H1 (cell line): ENCODE measurements around the gene SLC32A1. TPM values are rescaled to one million over a fixed set of nuclear protein-coding genes. Genes with fewer than 3 reads are reported as not detected.

Experiments used
- CHD7 ChIP-seq: fragments of 300-600 bp; sonication (generic); IDR thresholded peaks from 2 replicates; pipeline ENCODE4 v1.7.1; 2012; ENCODE audit warnings: low read length, moderate library complexity, mild to moderate bottlenecking, inconsistent platforms; ENCODE audit not compliant: insufficient replicate concordance
- polyA plus RNA-seq, 7 experiments: library from polyadenylated mRNA; depleted of rRNA in 3 of 7; stranded (reverse) in 5 of 7; unstranded in 2 of 7; fragments of >200 nt in 5 of 7; fragments of 200-250 nt in 2 of 7; gene quantifications; 1 replicate in 5 of 7; 2 replicates in 1 of 7; 4 replicates in 1 of 7; pipeline versions ENCODE4 v1.2.1 to v1.2.3, GENCODE V29; 2011 to 2013; ENCODE audit warnings: missing spikeins in 2 of 7, mixed read lengths in 2 of 7
- total RNA-seq: library from RNA; stranded (reverse); fragmentation: NEBNext Ultra II Directional; extraction: Animal tissue kit (Norgen Biotek cat#: 25700); gene quantifications from 2 replicates; pipeline ENCODE4 v1.2.1, GENCODE V29; 2021

SLC32A1 gene
- total and polyA plus RNA-seq, 2 of the 8 experiments (the other 6 are each of a cell fraction or from before 2014, with no cell fraction given) = 0.09 to 0.15 TPM

- TF ChIP-seq CHD7 = no peak
These were observed 10.9 kb downstream of the SLC32A1 start (continued) for GRCh38 chr20:38735172-38735571.
